HG02678 (cell line): Measurements from ENCODE around the gene SMAD3.
A peak's percentile ranks its signal among the peaks of the same experiment; 100 is the strongest.

Source experiments
- ATAC-seq: cut with Tn5 transposase; IDR thresholded peaks from one replicate; pipeline ENCODE4 v1.9.1; 2021; ENCODE audit warnings: mild to moderate bottlenecking, moderate library complexity; ENCODE audit not compliant: unreplicated experiment

SMAD3 gene

GRCh38 chr15:67080118-67080899 lies 14.9 kb downstream of the SMAD3 start:
- ATAC-seq: no peak

GRCh38 chr15:67080900-67081431 lies 15.6 kb downstream of the SMAD3 start:
- peak; percentile 51 for ATAC-seq

DNA sequence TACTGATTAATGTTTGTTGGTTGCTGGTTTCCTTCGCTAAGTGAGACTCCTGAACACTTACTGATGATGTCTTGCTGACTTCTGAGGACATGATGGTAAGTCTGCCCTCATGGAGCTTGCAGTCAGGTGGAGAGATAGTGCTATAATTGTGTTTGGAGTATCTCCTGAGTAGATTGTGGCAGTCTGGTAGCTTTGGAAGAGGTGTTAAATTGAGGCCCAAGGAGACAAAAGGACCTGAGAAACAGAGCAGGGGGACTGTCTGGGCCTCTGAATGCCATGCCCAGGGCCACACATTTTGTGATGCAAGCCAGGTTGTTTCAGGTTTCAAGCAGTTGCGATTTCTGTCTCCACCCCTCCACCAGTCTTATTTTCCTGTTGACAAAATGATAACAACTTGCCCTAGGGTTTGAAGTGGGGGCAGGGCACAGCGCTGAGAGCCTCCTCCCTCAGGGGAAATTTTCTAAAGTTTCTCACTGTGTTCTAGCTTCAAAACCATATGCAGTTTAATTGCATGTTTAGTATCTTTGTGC lies 16.7 kb downstream of the SMAD3 start:
- no peak for ATAC-seq

DNA sequence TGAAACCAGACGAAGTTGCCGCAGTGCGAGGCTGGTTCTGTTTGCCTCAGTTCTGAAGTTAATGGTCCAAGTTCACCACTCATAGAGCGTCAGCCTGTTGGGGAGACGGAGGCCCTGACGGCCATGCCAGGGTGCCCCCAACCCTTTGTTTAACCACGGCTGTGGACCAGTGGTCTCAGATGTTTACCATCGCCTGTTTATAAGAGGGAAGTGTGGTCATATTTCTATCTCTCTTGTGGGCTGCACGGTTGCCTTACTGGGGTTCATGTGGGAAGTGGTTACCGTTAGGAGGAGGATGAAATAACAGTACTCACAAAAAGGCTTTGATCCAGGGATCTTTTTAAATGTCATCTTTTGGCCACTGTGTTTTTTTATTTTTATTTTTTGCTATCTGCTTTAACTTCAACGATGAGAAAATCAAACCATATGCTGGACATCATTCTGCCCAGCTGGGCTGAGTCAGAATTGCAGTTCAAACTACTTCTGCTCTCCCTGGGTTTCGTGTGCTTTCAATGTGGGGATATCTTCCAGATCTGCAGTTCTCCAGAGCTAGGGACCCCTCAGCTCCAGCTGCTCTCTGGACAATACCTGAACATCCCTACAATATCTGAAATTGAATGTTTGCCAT lies 17.8 kb downstream of the SMAD3 start:
- ATAC-seq: no peak

GRCh38 chr15:67084561-67084960 lies 19.2 kb downstream of the SMAD3 start:
- no peak for ATAC-seq

DNA sequence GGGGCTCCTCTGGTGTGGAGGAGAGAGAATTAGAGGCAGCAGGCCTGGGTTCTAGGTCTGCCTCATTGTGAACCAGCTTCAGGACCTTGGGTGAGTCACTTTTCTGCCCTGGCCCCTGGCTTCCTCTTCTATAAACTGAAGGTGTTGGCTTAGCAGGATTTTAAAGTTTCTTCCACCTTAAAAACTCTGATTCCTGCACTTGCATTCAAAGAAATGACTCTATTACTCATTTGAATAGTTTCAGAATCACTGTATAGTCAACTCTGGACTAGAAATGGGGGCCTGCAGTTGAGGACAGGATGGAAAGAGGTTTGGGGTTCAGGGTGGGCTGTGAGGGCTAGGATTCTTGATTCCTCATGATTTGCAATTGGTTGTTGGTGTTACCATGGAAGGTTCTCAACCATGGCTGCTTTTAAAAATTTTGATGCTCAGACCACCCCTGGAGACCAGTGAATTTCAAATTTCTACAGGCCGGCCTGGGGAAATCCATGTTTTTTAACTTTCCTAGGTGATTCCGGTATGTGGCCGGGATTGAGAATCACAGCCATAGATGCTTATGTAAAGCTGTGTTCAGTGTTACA lies 19.9 kb downstream of the SMAD3 start:
- ATAC-seq: no peak

DNA sequence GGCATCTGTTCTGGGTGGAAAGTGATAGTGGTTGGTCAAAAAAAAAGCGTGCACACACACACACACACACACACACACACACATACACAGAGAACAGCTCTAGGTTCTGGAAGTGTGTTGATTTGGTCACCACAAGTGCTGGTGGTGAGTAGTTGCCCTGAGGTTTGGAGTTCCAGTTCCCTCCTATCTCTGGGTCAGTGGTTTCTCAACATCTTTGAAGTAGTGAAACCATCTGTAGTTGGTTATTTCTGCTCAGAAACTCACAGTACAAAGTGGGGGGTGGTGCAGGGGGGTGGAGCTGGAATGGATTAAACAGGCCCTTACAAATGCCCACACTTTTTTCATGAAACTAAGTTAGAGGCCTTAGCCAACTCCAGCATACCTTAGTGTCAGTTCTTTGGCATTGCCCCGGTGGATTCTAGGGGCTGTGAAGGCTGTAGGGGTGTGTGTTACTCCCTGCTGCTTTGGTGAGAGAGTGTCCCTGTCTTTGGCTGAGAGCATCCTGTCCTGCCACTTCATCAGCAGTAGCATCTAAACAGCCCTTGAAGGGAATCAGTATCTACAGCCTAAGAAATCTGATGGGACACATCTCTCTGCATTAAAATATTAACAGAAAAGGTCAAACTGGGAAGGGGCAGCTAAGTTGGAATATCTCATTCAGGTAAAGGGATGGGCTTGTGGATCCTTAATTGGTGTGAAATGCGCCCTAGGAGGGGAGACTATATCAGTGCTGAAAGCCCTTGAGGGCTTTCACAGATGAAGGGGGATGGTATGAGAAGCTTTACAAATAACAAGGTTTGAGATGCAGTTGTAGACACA lies 20.6 kb downstream of the SMAD3 start:
- ATAC-seq: peak; percentile 58

DNA sequence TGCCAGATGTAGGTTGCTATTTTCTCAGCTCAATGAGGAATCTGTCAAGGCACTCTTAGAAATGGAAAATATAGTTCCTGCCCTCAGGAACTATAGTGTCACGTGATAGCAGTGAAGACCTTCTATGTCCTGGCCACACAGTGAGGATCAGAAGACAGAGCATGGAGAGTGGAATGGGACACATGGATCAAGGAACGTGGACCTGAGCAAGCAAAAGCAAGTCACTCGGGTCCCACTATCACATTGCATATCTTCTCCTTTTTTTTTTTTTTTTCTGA lies 21.2 kb downstream of the SMAD3 start:
- ATAC-seq: no peak

GRCh38 chr15:67087507-67088172 lies 22.2 kb downstream of the SMAD3 start:
- ATAC-seq: no peak

DNA sequence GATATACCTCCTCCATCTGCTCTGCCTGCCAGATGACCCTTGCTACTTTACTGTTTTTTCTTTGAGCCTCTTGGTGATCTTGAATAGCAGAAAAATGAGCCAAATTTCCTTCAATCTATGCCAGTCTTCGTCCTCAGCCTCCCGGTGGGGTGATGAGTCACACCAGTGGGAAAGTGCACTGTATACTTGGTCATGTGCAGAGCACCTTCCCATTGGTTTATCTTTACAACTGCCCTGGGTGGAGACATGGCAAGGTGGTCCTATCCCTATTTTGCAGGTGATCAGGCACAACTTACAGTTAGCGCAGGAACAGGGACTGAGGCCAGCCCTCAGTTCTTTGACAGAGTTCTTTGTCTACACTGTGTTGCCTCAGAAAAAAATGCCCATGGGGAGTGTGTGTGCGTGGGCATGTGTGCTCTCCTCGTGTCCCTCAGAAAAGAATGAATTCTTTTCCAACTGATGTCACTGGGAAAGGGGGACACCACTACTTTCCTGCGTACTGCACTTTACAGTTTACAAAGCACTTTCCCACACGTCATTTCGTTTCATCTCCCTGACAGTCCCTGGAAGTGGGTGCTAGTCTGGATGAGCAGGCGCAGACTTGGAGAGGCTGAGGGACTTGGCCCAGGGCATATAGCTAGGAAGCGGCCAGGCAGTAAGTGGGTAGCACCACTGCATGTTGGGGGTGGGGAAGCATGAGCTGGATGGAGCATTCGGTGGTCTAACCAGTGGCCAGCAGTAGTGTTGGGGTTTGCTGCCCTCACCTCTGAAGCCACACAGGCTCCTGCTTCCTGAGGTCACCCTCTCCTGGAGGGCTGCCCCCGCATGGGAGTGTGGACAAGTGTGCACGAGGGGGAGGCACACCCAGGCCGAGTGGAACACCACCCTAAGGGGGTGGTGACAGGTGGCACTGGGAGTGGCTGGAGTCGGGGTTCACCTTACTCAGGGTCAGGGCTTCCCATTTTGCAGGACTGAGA lies 24.1 kb downstream of the SMAD3 start:
- no peak for ATAC-seq

DNA sequence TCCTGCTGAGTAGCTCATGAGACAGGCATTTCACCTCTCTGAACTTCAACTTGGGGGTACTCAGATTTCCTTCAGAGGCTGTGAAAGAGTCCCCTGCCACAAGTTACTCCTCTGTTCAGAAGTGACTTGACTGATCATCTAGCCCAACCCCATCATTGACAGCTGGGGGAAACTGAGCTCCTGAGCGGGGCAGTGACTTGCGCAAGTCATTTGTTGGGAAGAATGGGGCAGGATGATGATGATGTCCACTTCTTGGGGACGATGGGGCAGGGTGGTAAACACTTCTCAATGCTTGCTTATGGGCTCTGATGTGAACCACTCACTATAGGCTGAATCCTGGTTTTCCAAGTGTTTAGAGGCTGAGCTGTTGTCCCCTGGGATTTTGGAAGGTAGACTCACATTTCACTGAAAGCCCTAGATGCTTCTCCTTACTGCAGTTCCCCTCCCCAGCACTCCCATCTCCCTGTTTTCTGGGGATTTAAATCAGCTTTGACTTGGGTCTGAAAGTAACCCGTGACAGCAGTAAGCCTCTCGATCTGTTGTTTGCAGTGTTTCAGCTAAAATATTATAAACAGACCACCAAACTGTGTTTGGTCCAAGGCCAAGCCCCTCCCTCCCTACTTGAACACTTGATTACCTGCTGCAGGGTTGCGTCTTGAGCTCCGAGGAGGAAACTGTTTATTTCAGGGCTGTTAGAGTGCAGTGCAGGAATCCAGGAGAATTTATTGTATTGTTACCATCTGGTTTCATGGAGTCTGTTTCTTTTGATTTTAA lies 25.1 kb downstream of the SMAD3 start:
- no peak for ATAC-seq

DNA sequence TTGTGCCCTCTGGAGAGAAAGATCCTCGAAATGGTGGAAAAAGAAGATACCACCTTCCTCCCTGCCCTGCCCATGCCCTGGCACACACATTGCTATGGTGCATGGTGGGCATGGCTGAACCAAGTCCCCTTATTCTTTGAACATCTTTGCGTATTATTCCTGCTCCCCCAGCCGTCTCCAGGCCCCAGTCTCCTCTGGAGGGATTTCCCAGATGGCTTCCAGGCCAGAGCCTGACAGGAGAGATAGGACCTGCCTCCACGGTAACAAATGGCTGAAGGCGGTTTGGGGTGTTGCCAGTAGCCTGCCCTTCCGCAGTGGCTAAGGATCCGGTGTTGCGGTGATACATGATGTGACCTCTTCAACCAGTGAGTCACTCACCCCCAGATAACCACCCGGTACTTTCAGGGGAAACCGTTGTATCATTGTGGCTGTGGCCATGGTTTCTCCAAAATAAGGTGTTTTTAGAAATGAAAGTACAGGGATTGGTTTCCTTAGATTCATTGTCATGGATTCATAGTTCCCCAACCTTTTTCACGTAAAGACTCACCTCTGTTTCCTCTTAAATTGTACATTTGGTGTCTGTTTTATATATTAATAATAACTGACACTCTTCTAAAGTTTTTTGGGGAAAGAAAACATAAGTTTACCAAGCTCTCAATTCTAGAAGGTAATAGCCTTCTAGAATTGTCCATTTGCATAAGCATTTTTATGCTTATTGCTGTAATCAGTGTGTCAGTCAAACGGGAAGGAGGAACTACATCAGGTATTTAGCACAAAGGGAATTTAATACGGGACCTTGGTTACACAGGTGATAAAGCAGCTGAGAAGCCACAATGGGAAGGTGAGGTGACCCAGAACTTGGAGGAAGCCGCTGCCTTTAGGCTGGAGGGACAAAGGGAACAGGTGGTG lies 25.9 kb downstream of the SMAD3 start:
- peak; percentile 78 for ATAC-seq

DNA sequence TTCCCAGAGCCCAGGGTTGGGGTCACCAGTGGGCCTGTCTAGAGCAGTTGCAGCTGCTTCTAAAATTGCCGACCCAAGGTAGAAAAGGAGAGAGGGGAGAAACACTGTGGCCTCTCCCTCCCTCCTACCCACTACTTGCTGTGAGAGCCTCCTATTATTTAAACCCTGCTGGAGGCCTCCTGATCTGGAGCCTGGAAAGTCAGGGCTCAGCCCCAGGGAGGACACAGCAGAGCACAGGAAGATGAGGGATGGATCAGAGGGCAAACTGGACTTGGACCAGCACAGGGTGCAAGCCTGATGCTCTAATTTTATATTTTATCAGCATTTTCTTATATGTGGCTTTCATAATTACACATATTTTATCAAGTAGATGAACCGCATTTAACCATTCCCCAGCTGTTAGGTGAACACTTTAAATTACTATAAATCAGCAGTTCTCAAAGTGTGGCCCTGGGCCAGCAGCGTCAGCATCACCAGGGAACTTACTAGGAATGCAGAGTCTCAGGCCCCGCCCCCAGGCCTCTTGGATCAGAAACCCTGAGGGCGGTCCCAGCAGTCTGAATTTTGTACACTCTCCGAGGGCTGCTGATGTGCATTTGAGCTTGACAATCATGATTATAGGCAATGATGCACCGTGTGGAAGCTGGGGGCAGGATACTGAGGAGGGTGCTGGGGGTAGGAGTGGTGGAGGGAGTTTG lies 26.7 kb downstream of the SMAD3 start:
- ATAC-seq: no peak

- ATAC-seq: no peak
These were observed 27.5 kb downstream of the SMAD3 start for GRCh38 chr15:67092752-67093503.

- ATAC-seq: peak; percentile 52
These were observed 28.1 kb downstream of the SMAD3 start for GRCh38 chr15:67093504-67093862.
